A673 (cell line): Measurements from ENCODE around the gene CPAMD8.

Experiments used
- EZH2 ChIP-seq: fragments of 200-600 bp; sonication (generic); IDR thresholded peaks from 2 replicates; pipeline ENCODE4 v1.6.1; 2017; ENCODE audit warnings: borderline replicate concordance, low read depth, mild to moderate bottlenecking, mixed read lengths, antibody characterized with exemption, low read length; ENCODE audit not compliant: poor library complexity, severe bottlenecking
- TF ChIP-seq, protein P1 (sequence below): fragments of 300-800, 200-600 bp; sonication (generic); conservative IDR thresholded peaks from 2 replicates; pipeline ENCODE4 v1.5.1; 2017; ENCODE audit warnings: low read depth, mild to moderate bottlenecking, antibody characterized with exemption, low read length, moderate library complexity, mixed read lengths

GRCh38 chr19:16882146-16882545, 144.5 kb downstream of the CPAMD8 start:
- TF ChIP-seq EZH2, result no peak
- TF ChIP-seq, protein P1, sequence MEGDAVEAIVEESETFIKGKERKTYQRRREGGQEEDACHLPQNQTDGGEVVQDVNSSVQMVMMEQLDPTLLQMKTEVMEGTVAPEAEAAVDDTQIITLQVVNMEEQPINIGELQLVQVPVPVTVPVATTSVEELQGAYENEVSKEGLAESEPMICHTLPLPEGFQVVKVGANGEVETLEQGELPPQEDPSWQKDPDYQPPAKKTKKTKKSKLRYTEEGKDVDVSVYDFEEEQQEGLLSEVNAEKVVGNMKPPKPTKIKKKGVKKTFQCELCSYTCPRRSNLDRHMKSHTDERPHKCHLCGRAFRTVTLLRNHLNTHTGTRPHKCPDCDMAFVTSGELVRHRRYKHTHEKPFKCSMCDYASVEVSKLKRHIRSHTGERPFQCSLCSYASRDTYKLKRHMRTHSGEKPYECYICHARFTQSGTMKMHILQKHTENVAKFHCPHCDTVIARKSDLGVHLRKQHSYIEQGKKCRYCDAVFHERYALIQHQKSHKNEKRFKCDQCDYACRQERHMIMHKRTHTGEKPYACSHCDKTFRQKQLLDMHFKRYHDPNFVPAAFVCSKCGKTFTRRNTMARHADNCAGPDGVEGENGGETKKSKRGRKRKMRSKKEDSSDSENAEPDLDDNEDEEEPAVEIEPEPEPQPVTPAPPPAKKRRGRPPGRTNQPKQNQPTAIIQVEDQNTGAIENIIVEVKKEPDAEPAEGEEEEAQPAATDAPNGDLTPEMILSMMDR, result no peak
